ENCODE measurements around the gene DDIT4L.
A peak's percentile ranks its signal among the peaks of the same experiment; 100 is the strongest.
"Not testable (repeated sequence)": the region's sequence is repeated elsewhere in the genome, so short reads cannot be mapped to it uniquely, and the experiment has no call there.

DDIT4L gene, protein sequence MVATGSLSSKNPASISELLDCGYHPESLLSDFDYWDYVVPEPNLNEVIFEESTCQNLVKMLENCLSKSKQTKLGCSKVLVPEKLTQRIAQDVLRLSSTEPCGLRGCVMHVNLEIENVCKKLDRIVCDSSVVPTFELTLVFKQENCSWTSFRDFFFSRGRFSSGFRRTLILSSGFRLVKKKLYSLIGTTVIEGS

DNA sequence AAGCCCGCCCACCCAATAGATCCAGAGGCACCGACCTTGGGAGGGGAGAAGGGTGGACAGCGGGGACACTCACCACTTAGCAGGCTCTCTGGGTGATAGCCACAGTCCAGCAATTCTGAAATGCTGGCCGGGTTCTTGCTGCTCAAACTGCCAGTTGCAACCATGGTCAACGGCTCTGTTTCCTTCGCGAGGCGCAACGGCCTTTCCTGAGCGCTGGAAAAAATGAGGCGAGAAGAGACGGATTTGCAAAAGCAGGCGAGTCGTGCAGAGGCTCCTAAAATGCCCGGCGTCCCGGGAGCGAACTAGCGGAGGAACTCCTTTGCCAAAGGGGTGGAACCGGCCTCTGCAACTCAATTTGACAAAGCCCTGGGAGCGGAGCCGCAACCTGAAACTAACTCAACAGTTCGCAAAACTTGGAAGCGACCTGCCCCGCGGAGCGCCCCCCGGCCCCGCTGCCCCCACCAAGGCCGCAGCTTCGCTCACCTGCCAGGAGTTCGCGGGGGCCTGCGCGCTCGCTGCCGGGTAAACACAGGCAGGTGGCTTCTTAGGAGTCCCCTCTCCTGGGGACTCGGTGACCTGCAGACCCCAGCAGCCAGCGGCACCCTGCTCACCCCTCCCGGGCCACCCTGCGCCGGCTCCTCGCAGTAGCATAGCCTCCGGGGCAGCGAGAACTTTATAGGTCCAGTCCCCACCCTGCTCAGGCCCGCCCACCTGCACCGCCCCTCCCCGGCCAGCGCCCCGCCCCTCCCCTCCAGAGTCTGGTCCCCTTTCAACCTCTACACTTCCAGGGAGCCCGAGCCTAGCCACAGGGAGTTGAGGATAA, at the start of gene DDIT4L:
DDIT4L (minus strand) TSS at position 649 of the 823 bp plus-strand sequence; CDS start at position 164, 485 bp downstream.
- no peak for DNase-seq

DNA sequence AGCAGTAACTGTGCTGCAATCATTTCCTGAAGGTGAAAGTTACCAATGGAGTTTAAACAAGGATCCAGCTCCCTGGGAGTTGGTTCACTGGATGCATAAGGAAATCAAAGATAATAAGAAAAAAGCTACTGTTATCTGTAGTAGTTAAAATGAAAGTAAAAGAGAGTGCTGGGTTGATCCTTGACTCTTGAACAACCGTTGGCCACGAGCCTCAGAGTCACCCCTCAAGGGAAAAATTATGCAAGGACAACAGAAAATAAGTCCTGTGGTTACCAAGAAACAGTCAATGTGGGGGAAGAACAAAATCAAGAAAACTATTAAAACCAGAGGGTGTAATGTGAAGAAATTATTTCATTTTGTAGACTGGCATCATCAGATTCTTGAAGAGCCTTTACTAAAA, 49.7 kb upstream of the DDIT4L start:
- DNase-seq: peak; percentile 84

DNA sequence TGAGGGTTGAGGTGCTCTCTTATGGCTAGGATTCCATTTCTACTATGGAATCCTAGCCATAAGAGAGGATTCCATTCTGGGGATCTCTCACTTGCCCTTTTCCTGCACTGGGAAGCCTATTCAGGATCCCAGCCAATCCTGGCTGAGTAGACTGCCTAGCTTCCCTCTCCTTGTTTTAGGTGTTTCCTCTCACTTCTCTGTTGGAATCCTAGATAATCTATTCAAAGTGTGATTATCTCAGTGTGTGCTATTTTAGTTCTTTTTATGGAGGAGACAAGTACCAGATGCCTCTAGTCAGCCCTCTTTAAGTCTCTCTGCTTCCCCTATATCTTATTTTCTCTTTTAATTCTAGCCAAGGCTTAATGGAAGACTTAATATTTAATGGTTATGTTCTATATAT, 34.5 kb upstream of the DDIT4L start:
- no peak for DNase-seq

DNA sequence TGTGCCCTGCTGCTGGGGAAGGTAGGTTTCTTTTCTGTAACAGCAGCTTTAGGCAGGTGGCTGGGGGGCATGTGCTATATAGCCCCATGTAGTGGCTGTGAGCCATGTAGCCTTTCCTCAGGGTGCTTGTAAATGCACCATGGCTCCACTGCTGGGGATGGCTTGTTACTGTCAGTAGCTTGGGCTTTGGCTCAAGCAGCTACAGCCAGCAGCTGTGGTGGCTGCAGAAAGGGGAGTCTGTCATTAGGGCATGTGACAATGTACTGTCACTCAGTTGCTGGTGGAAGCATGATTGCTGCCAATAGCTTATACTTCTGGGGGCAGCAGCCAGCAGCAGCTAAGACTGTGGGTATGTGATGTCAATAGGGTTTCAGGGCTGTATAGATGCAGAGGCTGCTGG, 33.9 kb upstream of the DDIT4L start:
- no peak for DNase-seq

DNA sequence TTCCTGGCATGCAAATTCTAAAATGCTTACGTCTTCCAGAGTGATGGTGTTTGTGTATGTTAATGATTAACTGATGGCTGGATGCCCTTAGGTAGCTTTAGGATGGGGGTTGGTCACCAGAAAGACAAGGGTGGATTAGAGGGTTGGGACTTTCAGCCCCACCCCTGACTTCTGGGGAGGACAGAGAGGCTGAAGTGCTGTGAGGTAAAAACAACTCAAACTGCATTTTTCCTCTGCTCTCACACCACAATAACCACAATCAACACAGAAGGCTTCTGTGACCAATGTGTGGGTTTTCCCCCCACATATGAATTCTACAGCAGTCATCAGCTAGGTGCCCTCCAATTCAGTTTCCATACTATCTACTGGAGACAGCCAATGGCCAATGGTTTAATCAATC, 18.7 kb upstream of the DDIT4L start:
- peak; percentile 20 for DNase-seq

- no peak for DNase-seq
These were observed 18.2 kb upstream of the DDIT4L start for GRCh38 chr4:100208459-100208858.

- DNase-seq: no peak
These were observed 16.6 kb upstream of the DDIT4L start for GRCh38 chr4:100206850-100207249.

DNA sequence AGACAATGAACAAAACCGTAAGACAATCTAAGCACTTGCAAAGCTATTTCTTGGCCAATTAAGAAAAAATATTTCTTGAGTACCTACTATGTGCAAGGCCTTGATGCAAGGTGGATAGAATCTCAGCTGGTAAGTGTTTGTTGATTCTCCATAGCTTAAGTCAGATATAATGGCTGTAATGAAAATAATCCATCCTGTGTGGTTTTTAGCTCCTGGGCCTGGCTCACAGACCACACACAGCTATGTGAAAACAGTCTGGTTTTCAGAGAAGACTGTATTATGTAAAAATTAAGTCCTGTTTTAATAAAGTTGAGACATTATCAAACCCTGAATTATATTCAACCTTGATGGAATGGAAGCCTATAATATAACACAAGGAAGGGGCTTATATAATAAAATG, 7.8 kb upstream of the DDIT4L start:
- no peak for DNase-seq

DNA sequence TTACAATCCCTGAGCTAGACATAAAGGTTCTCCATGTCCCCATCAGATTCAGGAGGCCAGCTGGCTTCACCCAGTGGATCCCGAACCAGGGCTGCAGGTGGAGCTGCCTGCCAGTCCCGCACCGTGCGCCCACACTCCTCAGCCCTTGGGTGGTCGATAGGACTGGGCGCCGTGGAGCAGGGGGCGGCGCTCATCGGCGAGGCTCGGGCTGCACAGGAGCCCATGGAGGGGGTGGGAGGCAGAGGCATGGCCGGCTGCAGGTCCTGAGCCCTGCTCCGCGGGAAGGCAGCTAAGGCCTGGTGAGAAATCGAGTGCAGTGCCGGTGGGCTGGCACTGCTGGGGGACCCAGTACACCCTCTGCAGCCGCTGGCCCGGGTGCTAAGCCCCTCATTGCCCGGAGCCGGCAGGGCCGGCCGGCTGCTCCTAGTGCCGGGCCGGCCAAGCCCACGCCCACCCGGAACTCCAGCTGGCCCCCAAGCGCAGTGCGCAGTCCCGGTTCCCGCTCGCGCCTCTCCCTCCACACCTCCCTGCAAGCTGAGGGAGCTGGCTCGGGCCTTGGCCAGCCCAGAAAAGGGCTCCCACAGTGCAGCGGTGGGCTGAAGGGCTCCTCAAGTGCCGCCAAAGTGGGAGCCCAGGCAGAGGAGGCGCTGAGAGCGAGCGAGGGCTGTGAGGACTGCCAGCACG, 6.3 kb upstream of the DDIT4L start:
- not testable (repeated sequence) for DNase-seq

- DNase-seq: no peak
These were observed 654 bp upstream of the DDIT4L start for GRCh38 chr4:100190643-100191600.

DNA sequence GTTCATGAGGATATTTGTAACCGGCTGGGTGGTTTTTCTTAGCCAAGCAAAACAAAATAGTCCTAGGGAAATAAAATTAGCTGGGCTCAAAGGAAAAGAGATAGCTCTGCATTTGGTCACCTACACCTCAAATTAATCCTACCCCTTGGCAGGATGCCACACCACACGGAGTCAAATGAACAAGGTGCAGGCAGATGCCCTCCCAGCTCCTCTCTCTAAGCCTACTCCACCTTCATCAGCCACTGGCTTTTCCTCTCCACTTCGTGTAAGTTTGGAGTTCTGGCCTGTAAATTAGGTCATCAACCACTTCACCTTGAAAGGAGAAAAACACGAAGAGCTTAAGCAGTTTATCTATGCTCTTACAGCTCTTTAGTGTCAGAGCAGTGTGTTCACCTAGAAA, 1.4 kb downstream of the DDIT4L start:
- no peak for DNase-seq

DNA sequence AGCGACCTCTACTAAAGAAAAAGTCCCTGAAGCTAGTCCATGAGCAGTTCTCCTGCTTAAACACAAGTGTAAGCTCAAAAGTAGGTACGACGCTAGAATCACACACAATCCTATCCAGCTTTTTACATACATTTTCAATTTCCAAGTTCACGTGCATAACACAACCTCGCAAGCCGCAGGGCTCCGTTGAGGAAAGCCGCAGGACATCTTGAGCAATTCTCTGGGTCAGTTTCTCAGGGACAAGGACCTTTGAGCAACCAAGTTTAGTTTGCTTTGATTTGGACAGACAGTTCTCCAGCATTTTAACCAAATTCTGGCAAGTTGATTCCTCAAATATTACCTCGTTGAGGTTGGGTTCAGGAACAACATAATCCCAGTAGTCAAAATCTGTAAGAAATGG, 2.5 kb downstream of the DDIT4L start:
- DNase-seq: no peak

DNA sequence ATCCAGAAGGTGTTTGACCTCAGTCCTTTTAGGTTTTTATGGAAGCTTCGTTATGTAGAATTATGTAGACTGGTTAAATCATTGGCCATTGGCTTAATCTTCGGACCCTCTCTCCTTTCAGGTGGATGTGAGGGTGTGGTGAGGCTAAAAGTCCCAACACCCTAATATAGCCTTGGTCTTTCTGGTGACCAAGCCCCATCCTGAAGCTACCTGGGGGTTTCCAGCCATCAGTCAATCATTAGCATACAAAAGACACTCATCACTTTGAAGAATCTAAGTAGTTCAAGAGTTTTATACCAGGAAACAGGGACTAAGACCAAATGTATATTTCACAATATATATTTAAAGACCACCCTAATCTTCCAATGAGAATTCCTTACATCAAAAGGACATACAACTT, 5.5 kb downstream of the DDIT4L start:
- no peak for DNase-seq

DNA sequence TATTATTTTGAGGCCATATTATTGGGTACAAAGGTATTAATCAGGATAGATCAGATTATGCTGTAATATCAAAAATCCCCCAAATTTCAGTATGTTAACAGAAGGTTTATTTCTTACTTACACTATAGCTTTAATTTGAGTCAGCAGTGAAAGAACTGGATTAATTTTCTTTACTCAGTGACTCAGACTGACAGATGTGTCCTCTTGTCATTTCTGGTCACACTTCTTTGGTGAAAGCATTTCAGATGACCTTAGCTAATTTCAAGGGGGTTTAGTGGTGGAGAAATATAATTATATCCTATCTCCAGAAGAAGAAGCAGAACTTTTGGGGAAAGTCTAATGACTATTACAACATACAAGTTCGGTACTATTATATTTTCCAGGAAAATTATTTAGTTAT, 12.4 kb downstream of the DDIT4L start:
- DNase-seq: no peak

- no peak for DNase-seq
These were observed 13.1 kb downstream of the DDIT4L start for GRCh38 chr4:100177126-100177525.

- no peak for DNase-seq
These were observed 14.4 kb downstream of the DDIT4L start for GRCh38 chr4:100175858-100176257.

DNA sequence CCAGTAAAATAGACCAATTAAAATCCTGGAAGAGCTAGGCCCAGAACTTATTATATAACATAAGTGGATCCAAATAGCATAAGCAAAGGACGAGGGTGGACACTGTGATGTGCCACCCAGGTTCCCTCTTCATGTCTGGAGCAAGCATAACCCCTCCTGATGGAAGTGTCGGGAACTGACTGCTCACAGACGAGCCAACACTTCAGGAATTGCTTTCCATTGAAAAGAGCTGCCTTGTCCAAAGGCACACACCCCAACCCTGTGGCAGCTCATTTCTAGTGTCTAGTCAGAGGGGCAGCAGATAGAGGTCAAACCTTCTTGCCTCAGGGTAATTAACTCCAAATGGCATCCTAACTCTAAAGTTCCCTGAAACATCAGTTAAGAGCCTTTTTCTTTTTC, 15.3 kb downstream of the DDIT4L start:
- DNase-seq: no peak

- no peak for DNase-seq
These were observed 19.3 kb downstream of the DDIT4L start for GRCh38 chr4:100170986-100171385.

GRCh38 chr4:100169491-100170485, 20.5 kb downstream of the DDIT4L start:
- DNase-seq: no peak

DNA sequence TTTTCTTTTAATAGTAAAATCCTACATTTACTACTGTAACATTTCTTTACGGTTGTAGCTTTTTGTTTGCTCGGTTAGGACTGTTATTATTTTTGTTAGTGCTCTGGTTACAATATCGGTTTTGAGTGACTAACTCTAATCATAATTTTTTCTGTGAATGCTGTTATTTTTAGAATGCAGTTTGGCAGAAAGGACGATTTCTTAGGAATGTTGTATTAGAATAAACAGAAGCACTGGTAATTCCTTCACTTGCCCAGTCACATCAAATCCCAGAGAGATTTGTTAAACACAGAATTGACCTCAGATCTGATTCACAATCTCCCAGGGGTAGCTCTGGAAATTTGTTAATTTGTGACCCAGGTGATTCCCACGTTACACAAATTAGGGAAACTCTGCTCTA, 21.7 kb downstream of the DDIT4L start:
- DNase-seq: no peak

DNA sequence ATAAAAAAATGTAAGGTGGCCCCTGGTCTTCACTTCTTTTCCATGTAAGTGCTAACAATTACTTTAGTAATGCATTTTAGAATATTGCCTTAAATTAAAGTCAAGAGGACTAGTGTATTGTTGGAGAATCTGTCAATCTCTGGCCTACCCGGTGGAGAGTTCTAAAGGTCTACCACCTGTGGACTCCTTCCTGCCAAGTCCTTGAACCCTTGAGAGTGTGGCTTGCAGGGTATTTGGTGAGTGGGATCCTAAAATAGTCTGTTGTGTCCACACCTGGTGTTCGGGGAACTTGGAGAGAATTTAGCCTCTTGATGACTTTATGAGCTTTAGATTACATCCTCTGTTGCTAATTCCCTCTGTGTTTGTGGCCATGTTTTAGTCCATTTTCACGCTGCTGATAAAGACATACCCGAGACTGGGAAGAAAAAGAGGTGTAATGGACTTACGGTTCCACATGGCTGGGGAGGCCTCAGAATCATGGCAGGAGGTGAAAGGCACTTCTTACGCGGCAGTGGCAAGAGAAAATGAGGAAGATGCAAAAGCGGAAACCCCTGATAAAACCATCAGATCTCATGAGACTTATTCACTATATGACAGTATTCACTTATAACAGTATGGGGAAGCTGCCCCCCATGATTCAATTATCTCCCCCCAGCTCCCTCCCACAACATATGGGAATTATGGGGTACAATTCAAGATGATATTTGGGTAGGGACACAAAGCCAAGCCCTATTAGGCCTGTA, 23.8 kb downstream of the DDIT4L start:
- DNase-seq: no peak

Data from OCI-M1 (cell line).